Activated T-helper 1 cell treated with anti-CD3 and anti-CD28 coated beads, Interleukin-2, amount 50 U/mL, for 16 hours (primary cell): Measurements from ENCODE around the gene TMEM132E.

ENCODE experiments used
- DNase-seq, 2 donors: peaks; one replicate each; pipeline ENCODE4 v3.0.0-alpha.2; 2020; ENCODE audit warnings: low read depth in 1 of 2, low spot score in 1 of 2

Gene TMEM132E

DNA sequence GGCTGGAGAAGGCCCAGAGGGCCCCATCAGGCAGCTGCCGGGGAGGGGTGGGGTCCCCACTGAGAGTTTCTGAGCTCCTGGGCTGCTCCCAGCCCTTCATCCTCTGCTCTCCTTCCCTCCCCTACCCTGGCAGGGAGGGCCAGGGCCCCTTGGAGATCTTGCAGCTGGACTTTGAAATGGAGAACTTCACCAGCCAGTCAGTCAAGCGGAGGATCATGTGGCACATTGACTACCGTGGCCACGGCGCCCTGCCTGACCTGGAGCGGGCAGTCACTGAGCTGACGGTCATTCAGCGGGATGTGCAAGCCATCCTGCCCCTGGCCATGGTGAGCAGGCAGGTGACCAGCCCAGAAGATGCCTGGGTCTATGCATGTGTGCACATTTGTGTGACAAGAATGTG, 49.5 kb downstream of the TMEM132E start:
- DNase-seq: no peak

DNA sequence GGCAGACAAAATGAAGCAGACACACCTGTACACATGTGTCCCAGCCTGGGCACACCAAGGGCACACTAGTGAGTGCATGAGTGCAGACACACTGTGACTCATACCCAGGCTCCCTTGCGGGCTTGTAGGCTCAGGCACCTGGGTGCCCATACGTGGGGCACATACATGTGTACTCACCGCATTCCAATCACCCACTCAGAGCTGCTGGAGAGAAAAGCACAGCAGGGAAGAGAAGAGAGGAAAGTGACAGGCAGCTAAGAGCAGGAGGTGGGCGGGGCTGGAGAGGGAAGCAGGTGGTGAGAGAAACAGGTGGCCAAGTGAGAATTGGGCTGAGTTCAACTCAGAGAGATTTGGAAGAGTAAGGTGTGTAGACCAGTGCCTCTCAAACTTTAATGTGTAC, 54.0 kb downstream of the TMEM132E start:
- DNase-seq: no peak

DNA sequence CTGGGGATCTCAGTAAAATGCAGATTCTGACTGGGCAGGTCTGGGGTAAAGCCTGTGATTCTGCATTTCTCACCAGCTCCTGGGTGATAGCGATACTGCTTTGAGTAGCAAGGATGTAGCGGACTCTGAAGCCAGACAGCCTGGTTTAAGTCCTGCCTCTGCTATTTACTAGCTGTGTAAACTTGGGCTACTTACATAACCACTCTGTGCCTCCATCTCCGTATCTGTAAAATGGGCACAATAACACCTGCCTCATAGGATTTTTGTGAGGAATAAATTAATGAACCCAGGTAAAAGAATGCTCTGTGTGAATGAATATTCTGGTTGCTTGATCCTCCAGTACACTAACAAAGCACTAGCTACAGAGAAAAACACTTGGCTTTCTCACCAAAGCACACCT, 54.4 kb downstream of the TMEM132E start:
- DNase-seq: no peak

DNA sequence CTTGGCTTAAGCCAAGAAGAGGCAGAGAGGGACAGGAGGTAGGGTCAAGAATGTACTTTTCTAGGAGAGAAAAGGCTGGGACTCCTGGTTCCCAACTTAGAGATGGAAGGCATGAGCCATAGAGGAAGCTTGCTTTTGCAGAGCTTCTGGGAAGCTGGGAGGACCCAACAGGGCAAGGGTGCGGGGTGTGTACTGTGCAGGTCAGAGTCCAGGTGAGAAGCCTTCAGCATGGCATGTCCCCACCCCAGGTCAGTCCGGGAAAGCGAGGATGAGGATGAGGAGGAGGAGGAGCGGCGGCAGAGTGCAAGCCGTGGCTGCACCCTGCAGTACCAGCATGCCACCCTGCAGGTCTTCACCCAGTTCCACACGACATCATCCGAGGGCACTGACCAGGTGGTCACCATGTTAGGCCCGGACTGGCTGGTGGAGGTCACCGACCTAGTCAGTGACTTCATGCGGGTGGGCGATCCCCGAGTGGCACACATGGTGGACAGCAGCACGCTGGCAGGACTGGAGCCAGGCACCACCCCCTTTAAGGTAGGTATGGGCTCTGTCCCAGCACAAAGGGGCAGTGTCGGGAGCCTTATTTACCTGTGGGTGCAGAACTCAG, 55.3 kb downstream of the TMEM132E start:
- DNase-seq: no peak

DNA sequence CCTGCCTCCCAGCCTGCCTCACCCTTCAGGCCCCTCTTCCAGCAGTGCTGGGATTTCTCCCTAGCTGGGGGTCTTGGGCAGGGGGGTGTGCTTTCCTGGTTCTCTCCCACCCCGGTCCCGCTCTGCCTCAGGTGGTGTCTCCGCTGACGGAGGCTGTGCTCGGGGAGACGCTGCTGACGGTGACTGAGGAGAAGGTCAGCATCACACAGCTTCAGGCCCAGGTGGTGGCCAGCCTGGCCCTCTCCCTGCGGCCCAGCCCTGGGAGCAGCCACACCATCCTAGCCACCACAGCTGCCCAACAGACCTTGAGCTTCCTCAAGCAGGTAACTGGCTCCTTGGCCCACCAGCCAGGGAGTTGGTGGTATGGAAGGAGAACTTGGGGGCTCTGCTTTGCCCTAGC, 56.5 kb downstream of the TMEM132E start:
- DNase-seq: no peak

DNA sequence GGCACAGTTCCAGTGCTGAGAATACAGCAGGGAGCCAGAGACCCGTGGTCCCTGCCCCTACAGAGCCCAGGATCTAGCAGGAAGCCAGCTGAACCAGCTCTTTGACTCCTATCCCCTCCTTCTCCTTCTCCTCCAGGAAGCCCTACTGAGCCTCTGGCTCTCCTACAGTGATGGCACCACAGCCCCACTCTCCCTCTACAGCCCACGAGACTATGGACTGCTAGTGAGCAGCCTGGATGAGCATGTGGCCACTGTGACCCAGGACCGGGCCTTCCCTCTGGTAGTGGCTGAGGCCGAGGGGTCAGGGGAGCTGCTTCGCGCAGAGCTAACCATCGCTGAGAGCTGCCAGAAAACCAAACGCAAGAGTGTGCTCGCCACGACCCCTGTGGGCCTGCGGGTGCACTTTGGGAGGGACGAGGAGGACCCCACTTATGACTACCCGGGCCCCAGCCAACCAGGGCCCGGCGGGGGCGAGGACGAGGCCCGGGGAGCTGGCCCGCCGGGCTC, 57.7 kb downstream of the TMEM132E start:
- no peak for DNase-seq

DNA sequence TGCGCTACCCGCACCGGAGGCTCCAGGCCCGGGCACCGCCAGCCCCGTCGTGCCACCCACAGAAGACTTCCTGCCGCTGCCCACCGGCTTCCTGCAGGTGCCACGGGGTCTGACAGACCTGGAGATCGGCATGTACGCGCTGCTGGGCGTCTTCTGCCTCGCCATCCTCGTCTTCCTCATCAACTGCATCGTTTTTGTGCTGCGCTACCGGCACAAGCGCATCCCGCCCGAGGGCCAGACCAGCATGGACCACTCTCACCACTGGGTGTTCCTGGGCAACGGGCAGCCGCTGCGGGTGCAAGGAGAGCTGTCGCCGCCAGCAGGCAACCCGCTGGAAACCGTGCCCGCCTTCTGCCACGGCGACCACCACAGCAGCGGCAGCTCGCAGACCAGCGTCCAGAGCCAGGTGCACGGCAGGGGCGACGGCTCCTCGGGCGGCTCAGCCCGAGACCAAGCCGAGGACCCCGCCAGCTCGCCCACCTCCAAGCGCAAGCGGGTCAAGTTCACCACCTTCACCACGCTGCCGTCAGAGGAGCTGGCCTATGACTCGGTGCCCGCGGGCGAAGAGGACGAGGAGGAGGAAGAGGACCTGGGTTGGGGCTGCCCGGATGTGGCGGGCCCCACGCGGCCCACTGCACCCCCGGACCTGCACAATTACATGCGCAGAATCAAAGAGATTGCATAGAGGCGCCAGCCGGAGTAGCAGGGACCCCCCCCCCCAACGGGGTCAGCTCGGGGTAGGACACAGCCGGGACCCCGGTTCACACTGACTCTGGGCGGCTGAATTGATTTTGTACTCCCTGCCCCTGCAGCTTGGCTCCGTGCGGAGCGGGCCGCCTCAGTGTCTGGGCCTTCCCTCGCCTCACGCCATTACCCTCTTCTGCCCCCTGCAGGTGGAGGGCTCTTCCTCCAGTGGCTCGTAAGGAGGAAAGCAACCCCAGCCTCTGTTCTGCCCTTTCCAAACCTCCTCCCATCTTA, 58.5 kb downstream of the TMEM132E start:
- DNase-seq: peak; percentile 63 to 65

DNA sequence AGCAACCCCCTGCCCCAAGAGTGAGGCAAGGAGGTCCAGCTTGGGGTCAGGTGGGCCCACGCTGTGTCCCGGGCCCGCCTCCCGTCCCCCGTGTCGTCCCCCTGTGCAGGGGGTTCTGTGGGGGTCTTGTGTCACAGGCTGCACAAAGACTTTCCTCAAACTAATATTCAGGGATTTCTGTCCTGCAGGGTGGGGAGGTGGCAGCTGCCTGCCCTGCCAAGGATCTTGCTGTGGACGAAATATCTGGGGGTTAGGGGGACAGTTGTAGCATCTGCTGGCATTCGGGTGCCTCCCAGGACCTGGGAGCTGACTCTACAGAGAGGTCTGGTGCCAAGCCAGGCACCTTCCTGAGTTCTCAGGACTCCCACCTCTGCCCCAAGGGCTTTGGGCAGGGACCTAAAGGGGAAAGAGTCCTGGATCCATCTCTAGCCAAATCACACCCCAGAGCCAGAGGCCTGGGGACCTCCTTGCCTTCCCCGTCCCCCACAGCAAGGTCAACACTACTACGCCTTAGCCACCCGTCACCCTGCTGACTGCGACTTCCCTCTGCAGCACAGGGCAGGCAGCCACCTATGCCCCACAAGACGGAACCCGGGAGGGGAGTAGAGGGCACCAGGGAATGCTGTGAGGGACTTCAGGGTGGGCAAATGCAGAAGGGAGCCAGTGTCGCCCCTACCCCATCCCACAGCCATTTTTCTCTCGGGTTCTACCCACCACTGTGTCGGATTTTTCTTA, 59.3 kb downstream of the TMEM132E start:
- no peak for DNase-seq

DNA sequence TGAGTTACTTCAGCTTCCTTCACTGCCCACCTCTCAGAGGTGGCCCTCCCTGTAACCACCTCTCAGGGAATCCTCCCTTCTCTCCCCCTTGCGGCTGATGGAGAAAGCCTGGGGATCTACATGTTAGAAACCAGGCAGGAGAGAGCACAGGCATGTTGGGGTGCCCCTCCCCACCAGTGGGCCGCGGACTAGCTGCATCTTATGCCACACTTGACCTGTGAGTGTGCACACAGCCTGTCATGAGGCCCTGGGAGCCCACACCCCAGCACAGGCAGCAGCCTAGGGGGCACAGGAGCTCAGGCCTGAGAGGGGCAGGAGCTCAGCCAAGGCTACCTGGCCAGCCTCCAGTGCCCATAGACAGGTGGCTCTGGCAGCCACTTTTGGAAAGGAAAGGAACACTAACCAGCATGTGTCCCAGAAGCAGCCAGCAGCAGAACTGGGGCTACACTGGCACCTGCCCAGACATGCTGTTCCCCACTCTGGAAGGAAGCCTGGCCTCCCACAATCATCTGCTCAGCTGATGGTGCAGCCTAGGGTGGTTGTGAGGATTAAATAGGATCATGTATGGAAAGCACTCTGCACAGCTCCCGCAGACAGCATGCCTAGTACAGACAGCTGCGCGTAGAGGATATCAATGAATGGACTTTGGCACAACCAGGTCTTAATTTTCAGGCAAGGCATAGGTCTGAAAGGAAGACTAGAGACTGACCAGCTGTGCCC, 60.5 kb downstream of the TMEM132E start:
- no peak for DNase-seq

DNA sequence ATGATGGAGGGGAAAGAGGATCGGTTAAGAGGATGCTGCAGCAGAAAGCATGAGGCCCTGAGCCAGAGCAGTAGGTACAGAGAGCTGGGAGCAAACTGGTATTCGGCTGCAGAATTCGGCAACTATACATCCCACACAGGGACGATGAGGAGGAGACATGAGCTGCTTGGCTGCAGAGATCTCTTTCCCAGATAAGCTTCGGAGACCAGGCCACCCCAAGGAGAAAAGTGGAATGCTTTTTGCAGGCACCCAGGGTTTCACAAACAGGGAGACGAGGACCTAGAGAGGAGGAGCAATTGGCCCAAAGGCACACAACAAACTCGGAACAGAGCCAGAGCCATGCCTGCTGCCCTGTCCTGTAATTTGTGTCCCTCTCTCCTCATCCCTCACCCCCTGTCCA, 62.0 kb downstream of the TMEM132E start:
- DNase-seq: no peak

DNA sequence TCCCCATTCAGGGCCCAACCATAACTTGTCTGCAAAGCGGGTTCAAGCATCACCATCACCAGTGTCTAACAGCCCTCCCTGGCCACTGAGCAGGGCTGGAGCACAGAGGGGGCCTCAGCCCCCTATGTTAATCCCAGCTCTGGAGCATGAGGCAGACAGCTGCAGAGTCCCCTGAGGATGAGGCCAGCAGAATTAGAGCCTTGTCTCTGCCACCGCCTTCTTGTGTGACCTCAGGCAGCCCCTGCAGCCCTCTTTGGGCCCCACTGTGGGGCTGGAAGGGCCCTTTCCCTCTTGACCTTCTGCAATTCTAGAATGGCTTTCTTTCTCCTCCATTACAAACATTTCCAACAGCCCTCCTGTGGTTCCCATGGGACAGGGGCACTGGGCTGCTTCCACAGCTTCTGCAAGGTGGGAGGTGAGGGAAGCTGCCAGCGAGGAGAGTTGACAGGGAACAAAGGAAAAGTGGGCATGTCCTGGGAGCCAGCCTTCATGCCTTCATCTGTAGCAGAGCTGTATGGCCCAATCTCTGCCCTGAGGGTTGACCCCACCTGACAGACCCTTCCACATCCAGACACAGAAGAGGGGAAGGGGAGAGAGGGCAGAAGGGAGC, 65.7 kb downstream of the TMEM132E start:
- no peak for DNase-seq

DNA sequence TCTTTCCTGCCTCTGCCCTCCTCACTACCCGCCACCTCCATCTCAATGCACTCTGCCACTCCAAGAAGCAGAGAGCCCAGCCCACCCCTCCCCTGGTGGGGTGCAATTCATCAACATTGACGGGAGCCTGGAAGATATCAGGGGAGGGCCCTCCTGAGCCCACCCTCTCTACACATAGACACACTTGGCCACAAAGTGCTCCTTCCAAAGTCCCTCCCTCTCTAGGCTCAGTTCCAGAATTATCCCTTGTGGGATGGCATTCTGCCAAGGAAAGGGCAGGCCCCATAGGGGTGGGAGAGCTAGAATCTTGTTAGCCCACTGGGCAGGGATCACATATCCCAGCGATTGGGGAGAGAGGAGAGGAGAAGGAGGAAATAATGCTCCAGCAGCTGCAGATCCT, 66.2 kb downstream of the TMEM132E start:
- no peak for DNase-seq

DNA sequence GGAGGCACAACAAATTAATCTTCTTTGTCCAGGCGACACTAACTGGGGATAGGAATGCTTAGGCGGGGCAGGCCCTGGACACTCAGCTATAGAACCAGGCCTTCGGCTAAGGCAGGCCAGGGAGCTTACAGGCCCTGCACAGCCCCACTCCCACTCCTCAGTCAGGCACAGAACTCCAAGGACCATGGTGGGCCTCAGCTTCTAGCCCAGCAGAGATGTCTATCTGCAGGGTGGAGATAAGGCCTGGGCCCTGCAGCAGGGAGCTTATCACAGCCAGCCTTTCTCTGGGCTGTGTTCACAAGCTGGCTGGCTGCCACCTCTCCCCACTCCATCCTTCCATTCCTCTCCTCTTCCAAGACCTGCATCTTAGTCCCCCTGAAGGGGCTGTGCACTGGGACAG, 68.1 kb downstream of the TMEM132E start:
- no peak for DNase-seq

DNA sequence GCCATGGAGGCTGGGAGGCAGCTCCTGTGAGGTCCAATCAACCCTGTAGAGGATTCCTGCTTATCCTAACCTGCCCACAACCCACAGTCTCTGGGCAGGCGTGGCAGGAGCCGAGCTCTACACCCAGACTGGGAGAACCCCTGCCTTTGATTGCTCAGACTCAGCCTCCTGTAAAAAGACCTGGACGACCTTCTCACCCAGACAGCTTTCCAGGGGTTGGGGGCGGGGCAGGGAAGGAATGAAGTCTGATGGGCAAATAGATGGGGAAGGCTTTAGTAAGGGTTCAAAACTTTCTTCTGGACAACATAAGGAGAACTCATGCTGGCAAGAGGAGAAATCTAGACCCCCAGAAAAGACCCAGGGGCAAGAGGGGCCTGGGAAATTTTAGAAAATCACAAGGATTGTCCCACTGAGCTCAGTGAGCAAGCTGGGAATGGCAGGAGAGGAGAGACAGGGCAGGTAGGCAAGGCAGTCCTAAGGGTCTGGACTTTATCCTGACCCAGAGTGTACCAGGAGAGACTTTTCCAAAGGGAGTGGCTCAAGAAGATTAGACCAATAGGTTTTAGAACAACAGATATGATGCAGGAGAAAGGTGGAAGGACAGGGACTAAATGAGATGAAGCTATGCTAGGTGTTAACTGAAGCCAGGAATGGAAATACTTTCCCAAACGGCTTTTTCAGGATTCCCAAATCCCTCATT, 70.8 kb downstream of the TMEM132E start:
- DNase-seq: no peak

DNA sequence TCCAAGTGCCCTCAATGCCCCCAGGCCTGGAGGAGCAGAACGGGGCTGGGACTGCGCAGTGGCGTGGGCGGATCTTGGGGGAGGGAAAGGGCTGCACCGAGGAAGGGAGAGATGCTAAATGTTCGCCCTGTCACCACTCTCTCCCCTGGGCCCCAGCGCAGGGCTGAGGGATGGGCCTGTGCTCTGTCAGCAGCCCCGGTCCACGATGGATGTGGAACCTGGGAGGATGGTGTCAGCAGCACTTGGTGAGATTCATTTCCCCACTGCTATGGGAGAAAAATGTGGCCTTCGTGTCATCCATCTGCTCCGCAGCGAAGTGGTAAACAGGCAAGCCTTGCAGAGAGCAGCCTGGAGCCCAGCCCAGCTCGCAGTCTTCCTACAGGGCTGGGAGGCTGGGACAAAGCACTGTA, 72.0 kb downstream of the TMEM132E start:
- no peak for DNase-seq

DNA sequence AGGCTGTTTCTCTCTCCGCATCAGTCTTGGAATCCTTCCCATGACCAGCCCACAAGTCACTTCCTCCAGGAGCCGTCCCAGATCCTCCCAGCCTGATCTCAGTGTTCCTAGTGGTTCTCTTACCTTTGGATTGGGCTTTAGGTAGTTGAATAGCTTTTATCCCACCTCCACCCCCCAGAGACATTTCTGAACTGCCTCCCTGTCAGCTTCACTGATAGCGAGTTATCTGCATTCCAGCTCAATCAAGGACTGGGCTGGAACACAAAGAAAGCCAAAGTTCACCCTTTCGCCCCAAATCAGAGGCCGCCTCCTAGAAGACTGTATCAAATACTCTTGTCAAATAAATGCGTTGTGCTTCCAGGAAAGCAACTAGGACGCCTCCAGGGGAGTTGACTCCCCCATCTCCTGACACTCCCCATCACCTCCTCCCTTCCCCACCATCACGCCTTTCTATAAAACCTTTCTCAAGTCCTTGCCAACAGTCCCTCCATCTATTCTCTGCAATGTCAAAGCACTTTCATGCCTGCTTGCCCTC, 72.7 kb downstream of the TMEM132E start:
- no peak for DNase-seq

DNA sequence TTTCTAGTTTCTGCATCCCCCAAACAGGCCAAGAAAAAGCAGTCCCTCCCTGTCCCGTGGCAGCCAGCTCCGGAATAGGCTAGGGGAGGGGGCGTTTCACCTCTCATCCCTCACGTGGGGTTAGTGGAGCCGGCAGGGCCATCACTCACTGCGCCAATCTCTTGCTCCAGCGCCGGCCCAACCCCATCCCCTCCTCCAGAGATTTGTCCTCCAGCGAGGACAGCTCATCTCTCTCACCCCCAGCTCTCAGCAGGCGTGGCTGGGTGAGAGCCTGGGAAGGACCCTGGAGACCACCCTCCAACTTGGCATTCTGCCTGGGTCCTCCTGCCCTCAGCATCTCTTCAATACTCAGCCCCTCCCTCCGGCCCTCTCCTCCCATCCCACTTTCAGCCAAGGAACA, 74.1 kb downstream of the TMEM132E start:
- DNase-seq: no peak

DNA sequence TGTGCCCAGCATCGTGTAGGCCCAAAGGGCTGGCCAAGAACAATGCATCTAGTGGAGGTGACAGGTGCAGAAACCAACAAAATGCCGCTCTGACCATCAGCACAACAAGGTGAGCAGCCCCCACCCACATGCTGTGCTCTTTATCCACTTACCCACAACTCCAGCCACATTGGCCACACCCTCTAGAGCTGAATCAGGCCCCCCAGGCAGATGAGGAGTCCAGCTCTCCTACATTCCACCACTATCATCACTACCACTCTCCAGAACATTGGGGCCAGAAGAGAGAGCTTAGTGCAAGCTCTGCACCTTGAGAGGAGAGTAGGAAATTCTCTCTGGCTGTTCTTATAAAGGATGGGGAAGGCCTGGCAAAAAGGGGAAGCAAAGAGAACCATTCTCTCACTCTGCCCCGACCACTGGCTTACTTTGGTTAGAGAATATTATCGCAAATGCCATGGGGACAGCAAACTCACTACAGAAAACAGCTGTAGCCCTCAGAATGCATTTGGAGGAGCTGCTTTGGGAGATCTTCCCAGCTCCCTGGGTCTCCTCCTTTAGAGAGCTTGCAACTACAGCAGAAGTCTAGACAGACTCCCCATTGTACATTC, 75.0 kb downstream of the TMEM132E start:
- DNase-seq: no peak

DNA sequence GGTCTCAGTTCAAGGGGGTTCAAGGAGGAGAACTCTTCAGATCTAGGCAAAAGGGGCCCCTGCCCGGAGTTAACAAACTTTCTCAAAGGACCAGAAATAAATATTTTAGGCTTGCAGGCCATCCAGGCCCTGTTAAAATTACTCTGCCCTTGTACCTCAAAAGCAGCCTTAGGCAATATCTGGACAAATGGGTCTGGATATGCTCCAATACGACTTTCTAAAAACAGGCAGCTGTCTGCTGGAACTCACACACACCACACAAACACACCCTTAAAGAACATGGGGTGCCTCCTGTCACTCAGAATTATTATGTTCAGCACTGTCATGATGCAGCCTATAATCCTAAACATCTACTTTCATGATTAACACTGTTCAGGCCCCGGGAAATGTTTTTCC, 75.5 kb downstream of the TMEM132E start:
- DNase-seq: no peak
